Adrenal gland (tissue), 5 donors: ENCODE results near the gene TBC1D7.

Experiments used
- CTCF ChIP-seq, 6 experiments: fragments of 450-650 bp in 4 of 6; fragments of 200-600 bp in 2 of 6; sonication (generic) in 1 of 6; IDR thresholded peaks; 1 replicate in 5 of 6; 2 replicates in 1 of 6; pipeline versions ENCODE4 v1.5.1 to v1.8.0; 2016 to 2021; ENCODE audit warnings: antibody characterized with exemption in 6 of 6, mild to moderate bottlenecking in 2 of 6, moderate library complexity in 1 of 6
- POLR2A ChIP-seq, 2 donors: fragments of 450-650 bp; IDR thresholded peaks; one replicate each; pipeline ENCODE4 v1.6.1; 2017; ENCODE audit warnings: antibody characterized with exemption in 2 of 2, mild to moderate bottlenecking in 2 of 2, moderate library complexity in 1 of 2
- donor health status: DM: no; HTN: no; CAD: no.

DNA sequence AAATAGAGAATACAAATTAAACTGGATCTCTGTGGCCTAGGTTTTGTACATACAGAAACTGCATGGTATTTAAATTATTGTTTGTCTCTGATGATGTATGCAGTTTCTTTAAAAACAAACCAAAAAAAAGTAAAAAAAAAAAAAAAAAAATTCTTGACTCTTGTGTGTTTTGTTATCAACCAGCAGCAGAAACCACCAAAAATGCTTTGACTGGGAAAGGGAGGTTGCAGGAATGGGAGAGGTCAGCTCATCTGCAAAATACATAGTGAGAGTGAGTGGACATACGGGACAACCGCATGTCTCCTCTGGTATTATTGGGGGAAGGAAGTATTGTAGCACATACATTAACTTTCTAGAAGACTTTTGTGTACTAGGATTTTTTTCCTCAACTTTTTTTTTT, 38.0 kb downstream of the TBC1D7 start:
- TF ChIP-seq CTCF (IDR thresholded peaks at IDR 0.05) (no peak), POLR2A (IDR thresholded peaks at IDR 0.05) (no peak)
